Breast epithelium (tissue), 3 donors: ENCODE data around the gene DNM1L.

Experiments used
- CTCF ChIP-seq, 3 donors: fragments of 450-650 bp; IDR thresholded peaks; one replicate each; pipeline ENCODE4 v1.5.1; 2016 to 2017; ENCODE audit warnings: antibody characterized with exemption in 3 of 3, mild to moderate bottlenecking in 3 of 3, moderate library complexity in 3 of 3
- POLR2A ChIP-seq: fragments of 450-650 bp; IDR thresholded peaks from one replicate; pipeline ENCODE4 v1.6.1; 2016; ENCODE audit warnings: antibody characterized with exemption, mild to moderate bottlenecking, moderate library complexity
- POLR2AphosphoS5 ChIP-seq, 3 donors: sonication (generic); formaldehyde crosslinking; IDR thresholded peaks; one replicate each; pipeline ENCODE4 v1.6.1; 2017; ENCODE audit warnings: antibody characterized with exemption in 3 of 3

DNA sequence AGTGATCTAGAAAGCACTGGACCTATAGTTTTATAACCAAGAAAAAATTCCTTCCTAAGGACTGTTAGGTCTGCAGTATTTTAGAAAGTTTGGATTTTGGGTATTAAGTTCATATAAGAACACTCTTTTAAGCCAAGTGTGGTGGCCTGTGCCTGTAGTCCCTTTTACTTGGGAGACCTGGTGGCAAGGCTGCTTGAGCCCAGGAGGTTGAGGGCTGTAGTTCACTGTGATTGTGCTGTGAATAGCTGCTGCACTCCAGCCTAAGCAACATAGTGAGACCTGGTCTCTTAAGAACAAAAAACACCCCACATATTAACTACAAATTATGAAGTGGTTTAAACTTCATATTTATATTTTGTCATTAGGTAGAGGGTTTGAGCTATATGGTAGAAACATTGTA lies 9.7 kb downstream of the DNM1L start:
- TF ChIP-seq POLR2AphosphoS5 (IDR thresholded peaks at IDR 0.05) (no peak), CTCF (IDR thresholded peaks at IDR 0.05) (no peak), POLR2A (no peak)
